B cell (primary cell): Measurements from ENCODE around the gene HMOX2. TPM values are rescaled to one million over a fixed set of nuclear protein-coding genes. Genes with fewer than 3 reads are reported as not detected.

Experiments
- ATAC-seq: fragments of 200-7000 bp; cut with Tn5 transposase; one replicate; pipeline ENCODE4 v1.10.0; 2021; ENCODE audit warnings: low read depth, mild to moderate bottlenecking, moderate number of reproducible peaks, moderate library complexity
- CTCF ChIA-PET: fragments of 350-600 bp; sonication (Branson Sonifier 250); formaldehyde crosslinking; loops from one replicate; lab custom pipeline; 2021; ENCODE audit warnings: antibody characterized with exemption, inconsistent platforms; lab: Charles Lee
- POLR2A ChIA-PET: fragments of 350-600 bp; sonication (Branson Sonifier 250); formaldehyde crosslinking; loops from one replicate; lab custom pipeline; 2021; ENCODE audit warnings: antibody characterized with exemption; lab: Charles Lee
- DNase-seq: peaks from one replicate; pipeline ENCODE4 v3.0.0; 2013
- H2AFZ ChIP-seq: 2 replicates; pipeline ENCODE4 v1.6.1; 2012; ENCODE audit warnings: mild to moderate bottlenecking, low read depth, low read length; ENCODE audit not compliant: insufficient read depth, poor library complexity, severe bottlenecking
- H3K27ac ChIP-seq, 2 donors: 1 replicate in 1 of 2; 2 replicates in 1 of 2; pipeline ENCODE4 v1.5.1; 2012 to 2013; ENCODE audit warnings: low read length in 2 of 2, mild to moderate bottlenecking in 2 of 2, moderate library complexity in 1 of 2
- H3K27me3 ChIP-seq, 4 experiments: fragments of 200-600 bp in 1 of 4; sonication (generic) in 1 of 4; replicated peaks in 1 of 4; 1 replicate in 2 of 4; 2 replicates in 2 of 4; pipeline versions ENCODE4 v1.6.1 to v1.7.0; 2013 to 2016; ENCODE audit warnings: low read length in 3 of 4, mild to moderate bottlenecking in 2 of 4, mixed read lengths in 1 of 4, moderate library complexity in 1 of 4; ENCODE audit not compliant: insufficient read depth in 4 of 4, control insufficient read depth in 3 of 4; ENCODE audit errors: control extremely low read depth in 1 of 4
- H3K36me3 ChIP-seq, 2 experiments: replicated peaks in 1 of 2; 1 replicate in 1 of 2; 2 replicates in 1 of 2; pipeline versions ENCODE4 v1.6.1 to v1.7.1; 2013; ENCODE audit warnings: low read length in 1 of 2; ENCODE audit not compliant: insufficient read depth in 2 of 2, control insufficient read depth in 1 of 2; ENCODE audit errors: control extremely low read depth in 1 of 2, extremely low read depth in 1 of 2
- H3K4me1 ChIP-seq, 2 donors: fragments of 200-600 bp in 1 of 2; sonication (generic) in 1 of 2; 1 replicate in 1 of 2; 2 replicates in 1 of 2; pipeline versions ENCODE4 v1.5.1 to v1.6.1; 2013 to 2017; ENCODE audit warnings: low read length in 2 of 2; ENCODE audit not compliant: control insufficient read depth in 2 of 2, insufficient read depth in 2 of 2
- H3K4me2 ChIP-seq: replicated peaks from 2 replicates; pipeline ENCODE3; 2012; ENCODE audit warnings: mild to moderate bottlenecking, low read depth, low read length; ENCODE audit not compliant: poor library complexity, severe bottlenecking
- H3K4me3 ChIP-seq, 5 experiments: fragments of 200-600 bp in 1 of 5; sonication (generic) in 1 of 5; 1 replicate in 3 of 5; 2 replicates in 2 of 5; pipeline versions ENCODE4 v1.5.1 to v1.7.0; 2011 to 2016; ENCODE audit warnings: low read length in 4 of 5, mild to moderate bottlenecking in 4 of 5, low read depth in 2 of 5, control low read depth in 1 of 5, moderate library complexity in 1 of 5; ENCODE audit not compliant: insufficient read depth in 1 of 5; ENCODE audit errors: control extremely low read depth in 1 of 5, extremely low read depth in 1 of 5
- H3K79me2 ChIP-seq: fragments of 200-600 bp; sonication (generic); one replicate; pipeline ENCODE4 v1.6.0; 2016; ENCODE audit warnings: low read length; ENCODE audit not compliant: control insufficient read depth, insufficient read depth
- H3K9ac ChIP-seq: fragments of 200-600 bp; sonication (generic); 2 replicates; pipeline ENCODE4 v1.6.1; 2017; ENCODE audit warnings: mild to moderate bottlenecking, low read length, moderate library complexity
- H3K9me3 ChIP-seq, 3 donors: one replicate each; pipeline versions ENCODE4 v1.6.1 to v1.7.1; 2013; ENCODE audit warnings: low read length in 2 of 3; ENCODE audit not compliant: control insufficient read depth in 2 of 3, insufficient read depth in 1 of 3; ENCODE audit errors: control extremely low read depth in 1 of 3
- H4K20me1 ChIP-seq: 2 replicates; pipeline ENCODE4 v1.6.0; 2012; ENCODE audit warnings: mild to moderate bottlenecking, low read length; ENCODE audit not compliant: insufficient read depth, control insufficient read depth, poor library complexity, severe bottlenecking
- H3K27ac Mint-ChIP-seq: one replicate; pipeline ENCODE4 v1.8.0; 2021; ENCODE audit warnings: mixed read lengths
- H3K27me3 Mint-ChIP-seq: one replicate; pipeline ENCODE4 v1.8.0; 2021; ENCODE audit warnings: mixed read lengths
- H3K4me1 Mint-ChIP-seq: one replicate; pipeline ENCODE4 v1.8.0; 2021; ENCODE audit warnings: mixed read lengths
- H3K4me3 Mint-ChIP-seq: one replicate; pipeline ENCODE4 v1.8.0; 2021; ENCODE audit warnings: mixed read lengths
- H3K9me3 Mint-ChIP-seq: one replicate; pipeline ENCODE4 v1.8.0; 2022; ENCODE audit warnings: mixed read lengths; ENCODE audit not compliant: insufficient read depth
- EZH2 ChIP-seq: IDR thresholded peaks from 2 replicates; pipeline ENCODE4 v1.6.1; 2012; ENCODE audit warnings: borderline replicate concordance, low read depth, mild to moderate bottlenecking, moderate library complexity, low read length; ENCODE audit not compliant: insufficient read depth, poor library complexity, severe bottlenecking
- WGBS: methylation state at CpG from one replicate; pipeline ENCODE4 v1.1.5; 2013; ENCODE audit warnings: missing lambda C conversion rate; ENCODE audit not compliant: insufficient coverage; 5-methylcytosine and 5-hydroxymethylcytosine counted together
- intact Hi-C: fragments of 100-400 bp; cut with micrococcal nuclease; formaldehyde crosslinking; loops from one replicate; pipeline ENCODE4 v1.10.0; 2022
- polyA plus RNA-seq: library from polyadenylated mRNA; depleted of rRNA; stranded (reverse); fragments of >200 nt; gene quantifications from 2 replicates; pipeline ENCODE4 v1.2.3, GENCODE V29; 2012
- total RNA-seq, 2 donors: library from RNA; stranded (reverse); fragments of 120-200 nt in 1 of 2; gene quantifications; 1 replicate in 1 of 2; 2 replicates in 1 of 2; pipeline versions ENCODE4 v1.2.3 to v1.2.4, GENCODE V29; 2013 to 2022
- TF ChIP-seq, protein P1 (sequence below): fragments of 200-600 bp; IDR thresholded peaks from one replicate; pipeline ENCODE4 v1.8.0; 2022; ENCODE audit warnings: antibody characterized with exemption, mild to moderate bottlenecking

The HMOX2 gene
- total and polyA plus RNA-seq, 2 donors (not counting 1 experiment from before 2014, with no cell fraction given): 36.5 to 39.0 TPM

DNA sequence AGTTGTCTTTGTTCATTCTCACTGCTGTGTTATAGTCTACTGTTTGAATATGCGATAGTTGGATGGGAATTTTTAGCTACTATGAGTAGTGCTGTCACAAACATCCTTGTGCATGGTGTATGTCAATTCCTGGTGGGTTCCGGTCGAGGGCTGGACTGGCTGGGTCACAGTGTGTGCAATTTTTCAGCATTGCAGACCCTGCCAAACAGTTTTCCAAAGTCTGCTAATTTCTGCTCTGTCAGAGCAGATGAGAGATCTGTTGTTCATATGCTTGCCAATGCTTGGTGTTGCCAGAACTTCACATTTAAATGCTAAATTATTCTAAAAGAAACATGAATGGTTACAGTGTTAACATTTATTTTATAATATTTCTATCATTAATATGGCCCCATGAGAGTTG, 76.3 kb downstream of the HMOX2 start:
- intact Hi-C loops: no loop called here
- Histone ChIP-seq H3K4me3 (no peak overlapping the region), H3K36me3 (no peaks in the 10 kb centered on the region), H3K9ac (no peak overlapping the region), H3K27ac (no peak overlapping the region), H3K27me3 (no peaks in the 10 kb centered on the region), H3K4me2 (no peak overlapping the region), H2AFZ (no peak overlapping the region), H3K9me3 (no peaks in the 10 kb centered on the region), H4K20me1 (no peaks in the 10 kb centered on the region), H3K79me2 (no peaks in the 10 kb centered on the region), H3K4me1 (peaks cover 0 to 9% of the 10 kb centered on the region in 2 donors)
- Mint-ChIP-seq H3K27ac (no peak overlapping the region), H3K9me3 (no peaks in the 10 kb centered on the region), H3K4me1 (peaks cover 3% of the 10 kb centered on the region), H3K4me3 (no peak overlapping the region), H3K27me3 (peaks cover 6% of the 10 kb centered on the region)
- ATAC-seq (no peak), DNase-seq (no peak)
- TF ChIP-seq, protein P1, sequence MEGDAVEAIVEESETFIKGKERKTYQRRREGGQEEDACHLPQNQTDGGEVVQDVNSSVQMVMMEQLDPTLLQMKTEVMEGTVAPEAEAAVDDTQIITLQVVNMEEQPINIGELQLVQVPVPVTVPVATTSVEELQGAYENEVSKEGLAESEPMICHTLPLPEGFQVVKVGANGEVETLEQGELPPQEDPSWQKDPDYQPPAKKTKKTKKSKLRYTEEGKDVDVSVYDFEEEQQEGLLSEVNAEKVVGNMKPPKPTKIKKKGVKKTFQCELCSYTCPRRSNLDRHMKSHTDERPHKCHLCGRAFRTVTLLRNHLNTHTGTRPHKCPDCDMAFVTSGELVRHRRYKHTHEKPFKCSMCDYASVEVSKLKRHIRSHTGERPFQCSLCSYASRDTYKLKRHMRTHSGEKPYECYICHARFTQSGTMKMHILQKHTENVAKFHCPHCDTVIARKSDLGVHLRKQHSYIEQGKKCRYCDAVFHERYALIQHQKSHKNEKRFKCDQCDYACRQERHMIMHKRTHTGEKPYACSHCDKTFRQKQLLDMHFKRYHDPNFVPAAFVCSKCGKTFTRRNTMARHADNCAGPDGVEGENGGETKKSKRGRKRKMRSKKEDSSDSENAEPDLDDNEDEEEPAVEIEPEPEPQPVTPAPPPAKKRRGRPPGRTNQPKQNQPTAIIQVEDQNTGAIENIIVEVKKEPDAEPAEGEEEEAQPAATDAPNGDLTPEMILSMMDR: no peak
- no peak for TF ChIP-seq EZH2
- CTCF ChIA-PET: interaction anchor here (1.3 to 8.2 kb wide), 2 partner anchors 10 to 46 kb away, joined by 6 to 178 read pairs; no protein-coding TSS in a partner anchor
- WGBS: 60% methylated on average over 2 of the region's 3 CpGs
- POLR2A ChIA-PET: interaction anchor here (0.5 to 0.7 kb wide), 2 partner anchors 94 to 141 kb away, joined by 4 to 8 read pairs; partner anchors contain the start of gene NUDT16L1

DNA sequence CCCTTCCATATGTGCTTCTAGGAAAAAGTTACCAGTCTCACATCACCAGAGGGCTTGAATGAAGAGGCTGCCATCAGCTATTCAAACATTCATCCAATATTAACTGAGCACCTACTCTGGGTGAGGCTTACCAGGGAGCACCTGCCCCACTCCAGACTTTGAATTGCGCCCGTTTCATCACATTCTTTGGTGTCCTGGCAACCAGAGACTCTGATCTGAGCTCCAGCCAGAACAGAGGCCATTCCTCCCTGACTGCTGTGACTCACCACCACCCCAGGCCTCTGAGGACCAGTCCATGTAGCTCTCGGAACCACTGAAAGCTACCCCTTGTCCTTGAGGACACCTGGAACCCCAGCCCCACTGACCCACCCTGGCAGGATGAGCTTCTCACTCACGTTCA, 79.9 kb downstream of the HMOX2 start, which contains the start of gene C16orf96:
Gene C16orf96, plus strand, starts transcription at position 229 of the 400 bp plus-strand sequence. Its CDS starts 150 bp downstream, at position 379.
- ATAC-seq (no peak), DNase-seq (no peak)
- Mint-ChIP-seq H3K4me1 (no peaks in the 10 kb centered on the region), H3K4me3 (no peak within 1 kb of the TSS), H3K27ac (no peak within 1 kb of the TSS), H3K27me3 (peaks cover 10% of the 10 kb centered on the region), H3K9me3 (no peaks in the 10 kb centered on the region)
- no peaks in the 10 kb centered on the region for H3K36me3 ChIP-seq
- H3K27me3 ChIP-seq: no peaks in the 10 kb centered on the region
- ChIA-PET CTCF (interaction anchor here (1.4 to 1.6 kb wide), 4 partner anchors 10 to 51 kb away, joined by 3 to 6 read pairs (median 5); no protein-coding TSS in a partner anchor), POLR2A (no interaction called here)
- WGBS: 93% methylated on average over 4 of the region's 4 CpGs
- H3K4me1 ChIP-seq: no peaks in the 10 kb centered on the region
- no peak within 1 kb of the TSS for H2AFZ ChIP-seq
- no peak within 1 kb of the TSS for H3K4me3 ChIP-seq
- intact Hi-C loops: no loop called here
- no peaks in the 10 kb centered on the region for H3K9me3 ChIP-seq
- no peak within 1 kb of the TSS for H3K27ac ChIP-seq
- H3K79me2 ChIP-seq: no peaks in the 10 kb centered on the region
- TF ChIP-seq, protein P1: no peak
- no peak for TF ChIP-seq EZH2
- H4K20me1 ChIP-seq: no peaks in the 10 kb centered on the region
- H3K4me2 ChIP-seq: no peak within 1 kb of the TSS
- no peak within 1 kb of the TSS for H3K9ac ChIP-seq
